HG03159 (cell line): ENCODE results near the gene CAPS.

Source experiments
- ATAC-seq: cut with Tn5 transposase; IDR thresholded peaks from one replicate; pipeline ENCODE4 v1.9.1; 2021; ENCODE audit warnings: mild to moderate bottlenecking, moderate library complexity; ENCODE audit not compliant: unreplicated experiment

The CAPS gene

DNA sequence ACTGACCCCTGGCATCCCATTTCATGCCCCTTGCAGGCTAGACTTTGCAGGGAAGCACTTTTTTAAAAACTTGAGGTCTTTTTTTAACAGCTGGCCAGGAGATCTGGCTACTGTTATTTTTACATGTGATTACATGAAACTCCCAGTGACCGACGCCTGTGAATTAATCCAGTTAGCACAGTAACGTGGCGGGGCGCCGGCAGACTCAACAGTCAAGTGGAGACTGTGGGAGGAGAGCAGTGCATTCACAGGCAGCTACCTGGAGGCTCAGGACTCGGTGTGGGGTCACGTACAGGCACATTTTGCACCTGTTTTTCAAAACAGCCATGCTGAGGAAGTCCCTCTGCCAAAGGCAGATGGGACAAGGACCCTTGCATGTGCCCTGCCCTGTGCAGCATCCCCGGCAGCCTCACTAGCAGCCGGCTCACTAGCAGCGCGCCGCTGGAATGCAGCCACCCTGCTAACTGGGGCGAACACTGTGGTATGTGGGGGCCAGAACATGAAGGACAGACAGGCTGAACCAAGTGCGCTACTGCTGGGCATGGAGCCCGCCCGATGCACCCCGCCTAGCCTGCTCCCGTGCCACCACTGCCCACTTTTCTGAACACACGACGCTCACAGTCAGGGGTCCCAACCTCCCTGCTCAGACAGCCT, 18.7 kb downstream of the CAPS start:
- no peak for ATAC-seq

DNA sequence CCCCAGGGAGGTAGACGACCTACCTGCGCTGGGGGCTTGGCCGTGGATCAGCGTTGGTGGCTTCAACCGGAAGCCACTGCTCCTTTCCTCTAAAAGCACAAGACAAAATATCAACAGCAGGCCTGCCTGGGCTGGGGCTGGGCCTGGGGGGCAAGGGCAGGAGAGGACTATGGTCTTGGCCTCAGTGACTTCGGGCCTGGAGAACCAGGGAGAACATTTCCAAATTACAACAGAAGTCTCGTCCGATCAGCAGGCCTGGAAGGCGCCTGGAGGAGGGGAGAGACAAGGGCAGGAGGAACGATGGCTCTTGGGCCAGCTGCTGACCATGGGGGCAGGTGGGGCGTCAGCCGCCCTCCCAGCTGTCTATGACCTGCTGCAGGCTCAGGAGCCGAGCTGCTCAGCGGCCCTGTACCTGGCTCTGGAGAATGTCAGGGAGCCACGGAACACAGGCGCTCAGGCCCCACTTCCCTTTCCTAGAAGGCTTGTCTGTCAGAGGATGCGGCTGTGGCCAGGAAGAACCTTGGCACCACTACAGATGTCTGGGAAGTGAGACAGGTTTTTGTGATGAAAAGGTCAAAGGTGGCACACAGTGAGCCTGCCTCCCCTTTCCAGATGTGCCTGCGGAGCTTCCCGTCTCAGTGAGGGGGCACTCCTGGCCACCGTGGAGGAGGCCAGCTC, 19.5 kb downstream of the CAPS start:
- no peak for ATAC-seq

GRCh38 chr19:5934069-5934401, 20.0 kb downstream of the CAPS start:
- ATAC-seq, result no peak

DNA sequence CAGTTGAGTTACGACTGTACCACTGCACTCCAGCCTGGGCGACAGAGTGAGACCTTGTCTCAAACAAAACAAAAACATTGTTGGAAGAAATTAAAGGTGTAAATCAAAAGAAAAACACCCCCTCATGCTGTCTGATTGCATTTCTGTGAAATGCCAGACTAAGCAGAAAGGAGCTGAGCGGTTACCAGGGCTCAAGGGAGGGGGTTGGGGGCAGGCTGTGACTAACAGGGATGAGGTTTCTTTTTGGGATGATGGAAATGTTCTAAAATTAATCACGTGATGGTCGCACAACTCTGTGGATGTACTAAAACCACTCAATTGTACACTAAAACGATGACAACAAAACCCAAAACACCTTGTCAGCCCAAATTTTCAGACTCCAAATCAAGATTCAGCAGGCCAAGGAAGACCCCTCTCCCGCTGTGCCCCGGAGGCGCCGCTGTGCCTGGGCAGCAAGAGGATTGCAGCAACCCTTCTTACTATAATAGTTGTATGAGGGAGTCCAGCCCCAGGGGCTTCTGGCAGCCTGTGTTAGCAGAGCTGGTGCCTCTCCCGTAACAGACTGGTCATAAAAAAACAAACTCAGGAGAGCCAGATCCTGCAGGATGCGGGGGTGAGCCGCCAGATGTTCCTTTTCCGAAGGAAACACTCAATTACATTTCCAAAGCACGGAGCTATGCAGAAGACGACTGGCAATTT, 20.9 kb downstream of the CAPS start:
- no peak for ATAC-seq

GRCh38 chr19:5935473-5936291, 21.6 kb downstream of the CAPS start:
- no peak for ATAC-seq

DNA sequence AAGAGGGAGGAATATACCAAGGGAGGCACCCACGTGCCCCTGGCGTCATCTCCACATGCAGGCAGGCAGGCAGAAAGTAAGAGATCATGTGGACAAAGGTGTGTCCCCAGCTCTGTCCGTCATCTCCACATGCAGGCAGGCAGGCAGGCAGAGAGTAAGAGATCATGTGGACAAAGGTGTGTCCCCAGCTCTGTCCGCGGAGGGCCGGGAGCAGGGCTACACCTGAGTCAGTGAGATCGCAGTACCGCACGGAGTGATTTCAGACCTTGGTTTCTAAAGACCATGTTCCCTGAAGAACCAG, 22.2 kb downstream of the CAPS start:
- no peak for ATAC-seq

- ATAC-seq, result no peak
Observed at GRCh38 chr19:5937550-5937949, 23.5 kb downstream of the CAPS start.

- ATAC-seq, result no peak
Observed at GRCh38 chr19:5940260-5941208, 26.5 kb downstream of the CAPS start.

DNA sequence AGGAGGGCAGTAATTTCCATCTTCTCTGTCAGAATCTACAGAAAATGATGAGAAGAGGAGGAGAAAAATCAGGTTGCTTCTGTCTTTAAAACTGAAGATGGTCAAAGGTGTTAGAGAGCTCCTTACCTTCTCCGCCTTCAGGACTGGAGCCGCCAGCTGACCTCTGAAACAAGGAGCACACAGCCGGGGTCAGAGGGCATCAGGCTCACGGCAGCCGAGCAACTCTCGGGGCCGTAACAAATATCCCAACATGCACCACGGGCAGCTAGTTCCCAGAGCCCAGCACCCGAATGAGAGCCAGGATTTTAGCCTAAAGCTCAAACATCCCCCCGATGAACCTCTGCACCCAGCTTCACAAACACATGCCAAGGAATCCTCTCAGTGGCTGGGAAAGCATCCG, 27.6 kb downstream of the CAPS start:
- no peak for ATAC-seq

DNA sequence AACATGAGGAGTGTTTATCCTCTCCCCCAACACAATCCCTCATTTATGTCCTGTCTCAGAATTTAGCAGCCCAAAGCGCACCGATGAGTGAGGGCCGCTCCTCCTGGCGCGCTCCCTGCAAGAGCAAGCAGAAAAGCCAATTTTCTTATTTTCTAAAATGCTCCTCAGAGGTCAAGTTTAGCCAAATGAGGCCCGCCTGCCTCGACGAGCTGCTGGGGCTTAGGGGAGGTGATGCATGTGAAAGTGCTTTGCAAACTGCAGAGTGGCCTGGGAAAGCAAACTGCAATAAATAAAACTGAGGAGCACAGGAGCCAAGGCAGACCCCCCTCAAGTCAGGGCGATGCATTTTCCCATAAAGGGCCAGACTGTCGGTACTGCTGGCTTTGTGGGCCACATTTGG, 29.0 kb downstream of the CAPS start:
- no peak for ATAC-seq

GRCh38 chr19:5943623-5944022, 29.6 kb downstream of the CAPS start:
- ATAC-seq, result no peak

GRCh38 chr19:5947435-5947834, 33.4 kb downstream of the CAPS start:
- ATAC-seq, result no peak

DNA sequence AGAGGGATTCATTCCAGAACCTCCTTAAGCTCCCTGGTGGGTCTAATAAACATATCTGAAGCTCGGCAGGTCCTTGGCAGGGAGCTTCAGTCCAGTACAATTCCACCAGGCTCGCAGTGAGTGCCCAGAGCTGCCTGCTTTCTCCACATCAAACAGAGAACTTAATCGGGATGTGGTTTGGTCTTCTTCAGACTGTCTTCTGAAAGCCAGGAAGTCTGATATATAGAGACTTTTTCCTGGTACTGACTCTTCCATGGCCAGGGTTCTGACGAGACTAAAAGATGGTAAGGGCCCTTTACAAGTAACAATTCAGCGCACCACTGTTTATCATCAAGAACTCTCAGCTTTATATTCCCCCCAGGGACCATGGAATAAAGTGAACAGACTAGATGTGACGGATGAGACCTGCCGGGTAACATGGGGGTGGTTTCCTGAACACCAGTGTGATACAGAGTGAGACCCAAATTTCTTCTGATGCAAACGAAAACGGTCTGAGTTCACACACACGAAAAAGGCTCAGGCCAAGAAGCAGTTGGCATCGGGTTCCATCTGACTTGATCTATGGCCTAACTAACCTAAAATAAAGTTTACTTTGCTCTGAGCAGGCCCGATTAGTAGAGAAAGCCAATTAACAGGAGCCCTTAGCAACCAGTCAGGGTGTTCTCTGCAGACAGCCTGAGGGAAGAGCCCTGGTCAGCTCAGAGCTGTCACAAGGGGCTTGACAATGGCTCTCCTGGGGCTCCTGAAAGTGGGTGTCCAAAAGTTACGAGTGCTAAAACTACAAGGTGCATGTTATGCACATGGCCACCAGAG, 34.9 kb downstream of the CAPS start:
- ATAC-seq, result no peak

- ATAC-seq, result no peak
Observed at GRCh38 chr19:5949792-5950305, 35.8 kb downstream of the CAPS start.

GRCh38 chr19:5950741-5951140, 36.7 kb downstream of the CAPS start:
- ATAC-seq, result no peak

- ATAC-seq, result no peak
Observed at GRCh38 chr19:5951338-5951861, 37.3 kb downstream of the CAPS start.

- no peak for ATAC-seq
Observed at GRCh38 chr19:5952193-5953029, 38.4 kb downstream of the CAPS start.

DNA sequence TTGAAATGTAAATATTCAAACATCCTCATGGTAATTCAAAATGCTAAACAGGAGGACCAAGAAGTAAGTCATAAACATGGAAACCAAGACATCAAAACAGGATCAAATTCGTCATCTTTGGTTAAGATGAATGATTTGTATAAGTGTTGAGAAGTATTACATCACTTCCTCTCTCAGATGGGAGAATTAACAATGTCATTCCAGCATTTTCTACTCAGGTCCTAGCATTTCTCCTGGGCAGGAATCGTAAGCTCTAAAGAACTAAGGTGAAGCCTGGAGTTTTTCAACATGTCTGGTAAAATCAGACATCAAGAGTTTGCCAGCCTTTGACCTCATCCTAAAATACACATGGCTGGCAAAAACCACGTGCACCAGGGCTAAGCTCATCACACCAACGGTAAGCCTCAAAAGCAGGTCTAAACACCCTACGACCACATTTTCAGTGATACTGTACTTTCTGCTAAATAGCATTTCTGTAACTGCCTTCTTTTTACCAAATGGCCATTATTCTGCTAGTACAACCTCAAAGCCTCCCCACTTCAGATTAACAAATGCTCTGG, 39.1 kb downstream of the CAPS start:
- no peak for ATAC-seq
